T-helper 2 cell treated with Interferon-gamma antibody and Interleukin-4, amounts not matched to agents 100 ng/mL and 5 ng/mL, for 36 hours (primary cell): ENCODE data around the gene C10orf62. TPM values are rescaled to one million over a fixed set of nuclear protein-coding genes. Genes with fewer than 3 reads are reported as not detected.
"Not testable (repeated sequence)": the region's sequence is repeated elsewhere in the genome, so short reads cannot be mapped to it uniquely, and the experiment has no call there.

Source experiments
- intact Hi-C: fragments of 100-400 bp; cut with micrococcal nuclease; formaldehyde crosslinking; loops from one replicate; pipeline ENCODE4 v1.15.1; 2023
- total RNA-seq: library from RNA; stranded (reverse); gene quantifications from 2 replicates; pipeline ENCODE4 v1.2.3, GENCODE V29; 2022

The C10orf62 gene
- total RNA-seq, result not detected in 2 replicates

- intact Hi-C loops, result no loop called here
Observed at GRCh38 chr10:97589479-97589878, at the start of gene C10orf62. TSS of gene C10orf62 (plus strand) at chr10:97589721. CDS start at chr10:97589898, 177 bp downstream.

- intact Hi-C loops, result no loop called here
Observed at GRCh38 chr10:97540669-97541500, 48.6 kb upstream of the C10orf62 start.

GRCh38 chr10:97542169-97543024 lies 47.1 kb upstream of the C10orf62 start:
- intact Hi-C loops, result no loop called here

- intact Hi-C loops, result no loop called here
Observed at GRCh38 chr10:97543025-97543546, 46.4 kb upstream of the C10orf62 start.

GRCh38 chr10:97546456-97547270 lies 42.9 kb upstream of the C10orf62 start:
- intact Hi-C loops, result no loop called here

- intact Hi-C loops, result no loop called here
Observed at GRCh38 chr10:97547271-97547600, 42.3 kb upstream of the C10orf62 start.

- intact Hi-C loops, result no loop called here
Observed at GRCh38 chr10:97547962-97548361, 41.6 kb upstream of the C10orf62 start.

GRCh38 chr10:97548828-97549455 lies 40.6 kb upstream of the C10orf62 start:
- intact Hi-C loops, result no loop called here

GRCh38 chr10:97549587-97550322 lies 39.8 kb upstream of the C10orf62 start:
- intact Hi-C loops, result no loop called here

- intact Hi-C loops, result no loop called here
Observed at GRCh38 chr10:97550336-97551149, 39.0 kb upstream of the C10orf62 start.

- intact Hi-C loops, result no loop called here
Observed at GRCh38 chr10:97551271-97551670, 38.2 kb upstream of the C10orf62 start.

- intact Hi-C loops, result loop anchor here (1.0 to 2.0 kb wide), 3 partner anchors 55 to 146 kb away; partner anchors contain the start of genes MMS19 and UBTD1
Observed at GRCh38 chr10:97553575-97554031, 35.9 kb upstream of the C10orf62 start.

GRCh38 chr10:97554336-97554735 lies 35.2 kb upstream of the C10orf62 start:
- intact Hi-C loops, result not testable (repeated sequence)

- intact Hi-C loops, result not testable (repeated sequence)
Observed at GRCh38 chr10:97555541-97555940, 34.0 kb upstream of the C10orf62 start.

GRCh38 chr10:97560731-97561381 lies 28.7 kb upstream of the C10orf62 start:
- intact Hi-C loops, result not testable (repeated sequence)

- intact Hi-C loops, result not testable (repeated sequence)
Observed at GRCh38 chr10:97561386-97562077, 28.0 kb upstream of the C10orf62 start.

GRCh38 chr10:97562329-97562728 lies 27.2 kb upstream of the C10orf62 start:
- intact Hi-C loops, result not testable (repeated sequence)

GRCh38 chr10:97563337-97563736 lies 26.2 kb upstream of the C10orf62 start:
- intact Hi-C loops, result no loop called here
